ENCODE results near the gene S1PR4. TPM values are rescaled to one million over a fixed set of nuclear protein-coding genes. Genes with fewer than 3 reads are reported as not detected.

S1PR4 gene
- polyA plus RNA-seq, 2 donors, result 1.5 to 2.4 TPM

- peaks cover 4 to 22% of the 10 kb centered on the region in 2 donors for H3K27me3 ChIP-seq (ENCODE audit: control insufficient read depth in 1 of 2, insufficient read depth in 2 of 2, low read length in 2 of 2)
These were observed 48.6 kb downstream of the S1PR4 start for GRCh38 chr19:3227054-3227626.

GRCh38 chr19:3229346-3229743 lies 50.8 kb downstream of the S1PR4 start:
- Histone ChIP-seq H3K27ac (ENCODE audit: low read depth in 2 of 2, low read length in 1 of 2) (no peak overlapping the region), H3K36me3 (ENCODE audit: control insufficient read depth in 2 of 2, insufficient read depth in 2 of 2, low read length in 1 of 2) (no peaks in the 10 kb centered on the region), H3K4me1 (ENCODE audit: control insufficient read depth in 2 of 2, insufficient read depth in 2 of 2, low read length in 1 of 2) (peaks cover under 1 to 3% of the 10 kb centered on the region in 2 donors), H3K27me3 (ENCODE audit: control insufficient read depth in 1 of 2, insufficient read depth in 2 of 2, low read length in 2 of 2) (peaks cover 4 to 22% of the 10 kb centered on the region in 2 donors), H3K4me3 (ENCODE audit: low read depth in 1 of 2, low read length in 2 of 2) (no peak overlapping the region), H3K9me3 (ENCODE audit: control insufficient read depth in 2 of 2, insufficient read depth in 1 of 2, low read depth in 1 of 2, low read length in 1 of 2) (no peaks in the 10 kb centered on the region)
- WGBS, 2 donors, result 53 to 55% methylated on average over 9 of the region's 9 CpGs

More at GRCh38 chr19:3227054-3227626, 48.6 kb downstream of the S1PR4 start:
- no peaks in the 10 kb centered on the region for H3K9me3 ChIP-seq (ENCODE audit: control insufficient read depth in 2 of 2, insufficient read depth in 1 of 2, low read depth in 1 of 2, low read length in 1 of 2)
- H3K27ac ChIP-seq (ENCODE audit: low read depth in 2 of 2, low read length in 1 of 2), result no peak overlapping the region
- H3K36me3 ChIP-seq (ENCODE audit: control insufficient read depth in 2 of 2, insufficient read depth in 2 of 2, low read length in 1 of 2), result no peaks in the 10 kb centered on the region
- H3K4me3 ChIP-seq (ENCODE audit: low read depth in 1 of 2, low read length in 2 of 2), result no peak overlapping the region
- 53 to 63% methylated on average over 12 of the region's 12 CpGs for WGBS, 2 donors
- peaks cover 3% of the 10 kb centered on the region in 2 donors for H3K4me1 ChIP-seq (ENCODE audit: control insufficient read depth in 2 of 2, insufficient read depth in 2 of 2, low read length in 1 of 2)

Other genes starting within 250 kb of the S1PR4 start
- 1 to 10 TPM; 2.6 TPM for gene ZNF77, start 233.8 kb upstream of the S1PR4 start, polyA plus RNA-seq
- 1 to 10 TPM; 1.1 to 2.6 TPM for gene TLE6, start 201.2 kb upstream of the S1PR4 start, polyA plus RNA-seq
- gene TLE2, start 149.5 kb upstream of the S1PR4 start, polyA plus RNA-seq, result 10 to 100 TPM; 10.1 to 16.0 TPM
- 100 to 1,000 TPM; 356 to 578 TPM for gene TLE5, start 116.3 kb upstream of the S1PR4 start, polyA plus RNA-seq
- 10 to 100 TPM; 18.5 to 20.0 TPM for gene GNA11, start 84.4 kb upstream of the S1PR4 start, polyA plus RNA-seq
- 100 to 1,000 TPM; 118 to 135 TPM for gene GNA15, start 42.7 kb upstream of the S1PR4 start, polyA plus RNA-seq
- 10 to 100 TPM; 23.9 to 24.9 TPM for gene NCLN, start 7.2 kb downstream of the S1PR4 start, polyA plus RNA-seq
- gene CELF5, start 45.9 kb downstream of the S1PR4 start, polyA plus RNA-seq, result under 1 TPM; 0.06 to 0.16 TPM
- gene NFIC, start 187.8 kb downstream of the S1PR4 start, polyA plus RNA-seq, result 10 to 100 TPM; 15.4 to 48.1 TPM